Keratinocyte (primary cell): ENCODE data around the gene DSTN.

Source experiments
- EZH2 ChIP-seq: IDR thresholded peaks from one replicate; pipeline ENCODE4 v1.6.1; 2012; ENCODE audit warnings: inconsistent platforms, mild to moderate bottlenecking, low read length, moderate library complexity
- TF ChIP-seq, protein P1 (sequence below), 3 experiments: IDR thresholded peaks in 1 of 3; conservative IDR thresholded peaks in 1 of 3; optimal IDR thresholded peaks in 1 of 3; 2 replicates in 2 of 3; 3 replicates in 1 of 3; pipeline versions ENCODE3 to v1.5.1; 2011; ENCODE audit warnings: low read length in 3 of 3, mild to moderate bottlenecking in 3 of 3, moderate library complexity in 2 of 3, control low read depth in 1 of 3, inconsistent platforms in 1 of 3; ENCODE audit not compliant: insufficient read depth in 2 of 3; ENCODE audit errors: extremely low read depth in 1 of 3

DNA sequence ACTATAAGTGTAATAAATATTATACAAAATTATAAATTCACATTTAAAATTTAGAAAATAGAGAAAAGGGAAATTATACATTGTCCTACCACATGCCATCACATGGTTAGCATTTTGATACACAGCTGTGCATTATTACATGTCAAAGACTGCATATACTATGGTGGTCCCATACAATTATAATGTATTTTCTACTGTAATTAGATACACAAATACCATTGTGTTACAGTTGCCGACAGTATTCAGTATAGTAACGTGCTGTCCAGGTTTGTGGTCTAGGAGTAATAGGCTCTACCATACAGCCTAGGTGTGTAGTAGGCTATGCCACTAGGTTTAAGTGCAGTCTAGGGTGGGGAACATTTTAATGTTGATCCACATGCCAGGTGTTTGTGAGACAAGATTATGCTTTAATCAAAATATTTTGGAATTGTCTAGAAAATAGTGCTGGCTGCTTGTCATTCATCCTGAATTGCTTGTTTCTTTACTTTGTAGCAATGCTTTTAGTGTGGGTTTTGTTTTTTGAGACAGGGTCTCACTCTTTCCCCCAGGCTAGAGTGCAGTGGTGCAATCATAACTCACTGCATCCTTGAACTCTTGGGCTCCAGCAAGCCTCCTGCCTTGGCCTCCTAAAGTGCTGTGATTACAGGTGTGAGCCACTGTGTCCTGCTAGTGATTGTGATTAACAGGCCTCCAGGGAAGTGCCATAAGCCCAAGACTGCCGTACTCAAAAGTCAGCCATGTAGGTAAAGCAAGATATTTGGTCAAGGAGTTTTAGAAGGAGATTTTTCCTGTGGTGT is 39.0 kb downstream of the DSTN start:
- TF ChIP-seq EZH2: no peak
- TF ChIP-seq, protein P1, sequence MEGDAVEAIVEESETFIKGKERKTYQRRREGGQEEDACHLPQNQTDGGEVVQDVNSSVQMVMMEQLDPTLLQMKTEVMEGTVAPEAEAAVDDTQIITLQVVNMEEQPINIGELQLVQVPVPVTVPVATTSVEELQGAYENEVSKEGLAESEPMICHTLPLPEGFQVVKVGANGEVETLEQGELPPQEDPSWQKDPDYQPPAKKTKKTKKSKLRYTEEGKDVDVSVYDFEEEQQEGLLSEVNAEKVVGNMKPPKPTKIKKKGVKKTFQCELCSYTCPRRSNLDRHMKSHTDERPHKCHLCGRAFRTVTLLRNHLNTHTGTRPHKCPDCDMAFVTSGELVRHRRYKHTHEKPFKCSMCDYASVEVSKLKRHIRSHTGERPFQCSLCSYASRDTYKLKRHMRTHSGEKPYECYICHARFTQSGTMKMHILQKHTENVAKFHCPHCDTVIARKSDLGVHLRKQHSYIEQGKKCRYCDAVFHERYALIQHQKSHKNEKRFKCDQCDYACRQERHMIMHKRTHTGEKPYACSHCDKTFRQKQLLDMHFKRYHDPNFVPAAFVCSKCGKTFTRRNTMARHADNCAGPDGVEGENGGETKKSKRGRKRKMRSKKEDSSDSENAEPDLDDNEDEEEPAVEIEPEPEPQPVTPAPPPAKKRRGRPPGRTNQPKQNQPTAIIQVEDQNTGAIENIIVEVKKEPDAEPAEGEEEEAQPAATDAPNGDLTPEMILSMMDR (optimal IDR thresholded peaks at IDR 0.05 in 1 of 3, IDR thresholded peaks at IDR 0.05 in 1 of 3, conservative IDR thresholded peaks at IDR 0.05 in 1 of 3; ENCODE audit: extremely low read depth in 1 of 3, insufficient read depth in 2 of 3, low read length in 3 of 3): no peak
